ENCODE data around the gene ANKS1A.

- TF ChIP-seq CTCF (conservative IDR thresholded peaks at IDR 0.05): no peak
- no peak for TF ChIP-seq ZFX (IDR thresholded peaks at IDR 0.05)
These were observed 28.3 kb upstream of the ANKS1A start for GRCh38 chr6:34860776-34861175.

Data from C4-2B (cell line).